HepG2 (cell line): ENCODE results near the gene GPX2. TPM values are rescaled to one million over a fixed set of nuclear protein-coding genes. Genes with fewer than 3 reads are reported as not detected.
A peak's percentile ranks its signal among the peaks of the same experiment; 100 is the strongest.

Source experiments
- ATAC-seq: fragments of 200-7000 bp; cut with Tn5 transposase; 3 replicates; pipeline ENCODE4 v1.9.1; 2020; ENCODE audit warnings: mild to moderate bottlenecking, moderate library complexity
- BruUV-seq: library from RNA; stranded (reverse); fragments of 400-500 nt; replicated peaks from 2 replicates; lab custom pipeline; 2021; lab: Mats Ljungman, UMichigan
- CTCF ChIA-PET: fragments of 300-600 bp; formaldehyde crosslinking; extraction: SDS; loops from one replicate; lab custom pipeline; 2021; ENCODE audit warnings: low total read pairs, inconsistent platforms, low intra/inter-chr PET ratio; lab: Yijun Ruan, JAX
- POLR2A ChIA-PET: fragments of 350-600 bp; sonication (Branson Sonifier 250); formaldehyde crosslinking; loops from one replicate; lab custom pipeline; 2020; ENCODE audit warnings: antibody characterized with exemption, inconsistent platforms; lab: Yijun Ruan, JAX
- DNase-seq: peaks from one replicate; pipeline ENCODE4 v3.0.0-alpha.2; 2015; ENCODE audit warnings: low spot score
- FAIRE-seq: peaks from 3 replicates; lab custom pipeline; 2011; peaks lifted over from hg19 to GRCh38; lab: Jason Lieb, UNC
- H2AFZ ChIP-seq: one replicate; pipeline ENCODE4 v1.6.1; 2011; ENCODE audit warnings: low read length, inconsistent platforms
- H3K27ac ChIP-seq: fragments of 300-600 bp; 3 replicates; pipeline ENCODE4 v1.8.0; 2011; ENCODE audit warnings: mixed run types, mild to moderate bottlenecking, mixed read lengths, low read length, inconsistent platforms; ENCODE audit not compliant: insufficient read depth; ENCODE audit errors: extremely low read length
- H3K27me3 ChIP-seq, 2 experiments: fragments of 200-600 bp in 1 of 2; 2 replicates in 1 of 2; 3 replicates in 1 of 2; pipeline versions ENCODE4 v1.6.0 to v1.8.0; 2011; ENCODE audit warnings: low read length in 2 of 2, mild to moderate bottlenecking in 2 of 2, moderate library complexity in 2 of 2, inconsistent platforms in 1 of 2; ENCODE audit not compliant: insufficient read depth in 2 of 2, control insufficient read depth in 1 of 2
- H3K36me3 ChIP-seq, 2 experiments: fragments of 200-600 bp in 1 of 2; replicated peaks in 1 of 2; 2 replicates in 1 of 2; 3 replicates in 1 of 2; pipeline versions ENCODE4 v1.5.1 to v1.8.0; 2011; ENCODE audit warnings: low read length in 2 of 2, inconsistent platforms in 1 of 2; ENCODE audit not compliant: insufficient read depth in 2 of 2, control insufficient read depth in 1 of 2
- H3K4me1 ChIP-seq: 2 replicates; pipeline ENCODE4 v1.5.1; 2012; ENCODE audit warnings: low read length, inconsistent platforms; ENCODE audit not compliant: insufficient read depth
- H3K4me2 ChIP-seq: 2 replicates; pipeline ENCODE4 v1.6.0; 2011; ENCODE audit warnings: low read depth, low read length, inconsistent platforms
- H3K4me3 ChIP-seq, 3 experiments: fragments of 200-600 bp in 1 of 3; sonication (generic), shearing (Covaris generic) in 1 of 3; replicated peaks in 1 of 3; 2 replicates each; pipeline ENCODE4 v1.5.1; 2011 to 2016; ENCODE audit warnings: low read length in 3 of 3, inconsistent platforms in 2 of 3, low read depth in 2 of 3, mild to moderate bottlenecking in 2 of 3, control low read depth in 1 of 3, mixed read lengths in 1 of 3; ENCODE audit not compliant: insufficient read depth in 1 of 3
- H3K79me2 ChIP-seq: one replicate; pipeline ENCODE4 v1.6.1; 2011; ENCODE audit warnings: low read length, inconsistent platforms; ENCODE audit not compliant: insufficient read depth
- H3K9ac ChIP-seq: 2 replicates; pipeline ENCODE4 v1.6.0; 2011; ENCODE audit warnings: mild to moderate bottlenecking, low read depth, low read length, inconsistent platforms; ENCODE audit not compliant: insufficient read depth
- H3K9me3 ChIP-seq: 2 replicates; pipeline ENCODE4 v1.5.1; 2012; ENCODE audit warnings: mild to moderate bottlenecking, low read length
- H4K20me1 ChIP-seq: 2 replicates; pipeline ENCODE4 v1.6.0; 2011; ENCODE audit warnings: inconsistent platforms, mild to moderate bottlenecking, low read length, moderate library complexity; ENCODE audit not compliant: insufficient read depth
- FOSL1 ChIP-seq: sonication (generic); formaldehyde crosslinking; IDR thresholded peaks from 2 replicates; pipeline ENCODE4 v1.9.0; 2021; ENCODE audit warnings: missing genetic modification reagents, borderline replicate concordance
- HNF4A ChIP-seq: sonication (generic); formaldehyde crosslinking; IDR thresholded peaks from 2 replicates; pipeline ENCODE4 v1.4.0; 2020; ENCODE audit warnings: missing genetic modification reagents
- KDM5A ChIP-seq: fragments of 200-600 bp; sonication (generic); IDR thresholded peaks from 2 replicates; pipeline ENCODE4 v1.7.0; 2018; ENCODE audit warnings: antibody characterized with exemption, mild to moderate bottlenecking, low read length, borderline replicate concordance
- PRPF4 ChIP-seq: fragments of 200-400 bp; formaldehyde crosslinking; IDR thresholded peaks from 2 replicates; pipeline ENCODE4 v1.6.1; 2016; ENCODE audit warnings: low read length, low read depth; ENCODE audit not compliant: poor library complexity, severe bottlenecking
- SOX5 ChIP-seq: IDR thresholded peaks from 2 replicates; pipeline ENCODE4 v1.6.1; 2016; ENCODE audit warnings: borderline replicate concordance
- SSRP1 ChIP-seq: IDR thresholded peaks from 2 replicates; pipeline ENCODE4 v1.6.1; 2016; ENCODE audit warnings: control low read depth
- TOE1 ChIP-seq: sonication (generic); formaldehyde crosslinking; IDR thresholded peaks from 2 replicates; pipeline ENCODE4 v1.4.0; 2020; ENCODE audit warnings: mild to moderate bottlenecking, missing genetic modification reagents
- ZFP41 ChIP-seq: sonication (generic); formaldehyde crosslinking; IDR thresholded peaks from 2 replicates; pipeline ENCODE4 v1.4.0; 2020; ENCODE audit warnings: mild to moderate bottlenecking, missing genetic modification reagents, borderline replicate concordance
- ZNF121 ChIP-seq: sonication (generic); formaldehyde crosslinking; IDR thresholded peaks from 2 replicates; pipeline ENCODE4 v1.5.0; 2020; ENCODE audit warnings: mild to moderate bottlenecking, missing genetic modification reagents
- ZNF547 ChIP-seq: sonication (generic); formaldehyde crosslinking; IDR thresholded peaks from 2 replicates; pipeline ENCODE4 v1.5.1; 2020; ENCODE audit warnings: mild to moderate bottlenecking, missing genetic modification reagents
- ZNF782 ChIP-seq: sonication (generic); formaldehyde crosslinking; IDR thresholded peaks from 2 replicates; pipeline ENCODE4 v1.4.0; 2020; ENCODE audit warnings: missing genetic modification reagents, mild to moderate bottlenecking, borderline replicate concordance
- WGBS: methylation state at CpG from one replicate; pipeline ENCODE4 v1.1.6; 2017; ENCODE audit warnings: low lambda C conversion rate; 5-methylcytosine and 5-hydroxymethylcytosine counted together
- in situ Hi-C: cut with HindIII; loops from 2 replicates; pipeline ENCODE4 v1.10.0; 2017; ENCODE audit warnings: low pct_unique_long_range_greater_than_20kb; ENCODE audit not compliant: extremely low pct_ligation_motif_present
- intact Hi-C: fragments of 100-400 bp; cut with micrococcal nuclease; formaldehyde crosslinking; loops from one replicate; pipeline ENCODE4 v1.10.0; 2022; ENCODE audit not compliant: unreplicated experiment
- polyA plus RNA-seq, 8 experiments: library from polyadenylated mRNA; depleted of rRNA in 3 of 8; stranded (reverse) in 7 of 8; unstranded in 1 of 8; fragments of >200 nt; fragmentation: Illumina TruSeq in 4 of 8; extraction: Trizol in 4 of 8; gene quantifications; 2 replicates each; pipeline versions ENCODE4 v1.2.1 to v1.2.3, GENCODE V29; 2011 to 2016; ENCODE audit warnings: low read depth in 4 of 8, missing spikeins in 1 of 8, mixed read lengths in 1 of 8; ENCODE audit not compliant: insufficient read depth in 1 of 8
- total RNA-seq, 5 experiments: library from RNA; depleted of rRNA; stranded (reverse); fragments of >200 nt; fragmentation: Illumina TruSeq; extraction: Trizol; gene quantifications; 2 replicates each; pipeline ENCODE4 v1.2.3, GENCODE V29; 2016; ENCODE audit warnings: low read depth in 1 of 5
- TF ChIP-seq, protein P1 (sequence below): sonication (generic); formaldehyde crosslinking; IDR thresholded peaks from 2 replicates; pipeline ENCODE4 v1.5.1; 2020; ENCODE audit warnings: missing genetic modification reagents, mild to moderate bottlenecking, borderline replicate concordance
- TF ChIP-seq, protein P2 (sequence below): sonication (generic); formaldehyde crosslinking; IDR thresholded peaks from 2 replicates; pipeline ENCODE4 v1.4.0; 2020; ENCODE audit warnings: missing genetic modification reagents
- TF ChIP-seq, protein P3 (sequence below): sonication (generic); formaldehyde crosslinking; IDR thresholded peaks from 2 replicates; pipeline ENCODE4 v1.5.1; 2020; ENCODE audit warnings: mild to moderate bottlenecking, missing genetic modification reagents, moderate library complexity
- TF ChIP-seq, protein P4 (sequence below): sonication (generic); formaldehyde crosslinking; IDR thresholded peaks from 2 replicates; pipeline ENCODE4 v1.4.0; 2020; ENCODE audit warnings: mild to moderate bottlenecking, missing genetic modification reagents
- TF ChIP-seq, protein P5 (sequence below): sonication (generic); formaldehyde crosslinking; IDR thresholded peaks from 2 replicates; pipeline ENCODE4 v1.5.0; 2020; ENCODE audit warnings: missing genetic modification reagents

Gene GPX2
- total and polyA plus RNA-seq, 2 of the 13 experiments (the other 11 are each of a cell fraction or from before 2014, with no cell fraction given) = 526 to 674 TPM

DNA sequence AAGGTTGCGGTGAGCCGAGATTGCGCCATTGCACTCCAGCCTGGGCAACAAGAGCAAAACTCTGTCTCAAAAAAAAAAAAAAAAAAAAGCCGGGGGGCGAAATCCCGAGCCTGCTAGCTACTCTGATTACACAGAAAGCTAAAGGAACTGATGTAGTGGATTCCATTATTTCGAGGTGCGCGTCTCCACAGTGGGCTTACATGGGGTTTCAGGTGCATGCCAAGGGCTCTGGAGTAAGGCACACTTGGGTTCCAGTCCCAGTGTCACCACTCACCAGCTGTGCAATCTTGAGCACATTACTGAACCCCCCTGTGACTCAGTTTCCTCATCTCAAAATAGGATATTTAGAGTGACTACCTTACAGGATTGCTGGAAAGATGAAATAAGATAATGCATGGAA, 31.3 kb upstream of the GPX2 start (continued):
- TF ChIP-seq, protein P1, sequence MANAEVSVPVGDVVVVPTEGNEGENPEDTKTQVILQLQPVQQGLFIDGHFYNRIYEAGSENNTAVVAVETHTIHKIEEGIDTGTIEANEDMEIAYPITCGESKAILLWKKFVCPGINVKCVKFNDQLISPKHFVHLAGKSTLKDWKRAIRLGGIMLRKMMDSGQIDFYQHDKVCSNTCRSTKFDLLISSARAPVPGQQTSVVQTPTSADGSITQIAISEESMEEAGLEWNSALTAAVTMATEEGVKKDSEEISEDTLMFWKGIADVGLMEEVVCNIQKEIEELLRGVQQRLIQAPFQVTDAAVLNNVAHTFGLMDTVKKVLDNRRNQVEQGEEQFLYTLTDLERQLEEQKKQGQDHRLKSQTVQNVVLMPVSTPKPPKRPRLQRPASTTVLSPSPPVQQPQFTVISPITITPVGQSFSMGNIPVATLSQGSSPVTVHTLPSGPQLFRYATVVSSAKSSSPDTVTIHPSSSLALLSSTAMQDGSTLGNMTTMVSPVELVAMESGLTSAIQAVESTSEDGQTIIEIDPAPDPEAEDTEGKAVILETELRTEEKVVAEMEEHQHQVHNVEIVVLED = no peak
- TF ChIP-seq, protein P2, sequence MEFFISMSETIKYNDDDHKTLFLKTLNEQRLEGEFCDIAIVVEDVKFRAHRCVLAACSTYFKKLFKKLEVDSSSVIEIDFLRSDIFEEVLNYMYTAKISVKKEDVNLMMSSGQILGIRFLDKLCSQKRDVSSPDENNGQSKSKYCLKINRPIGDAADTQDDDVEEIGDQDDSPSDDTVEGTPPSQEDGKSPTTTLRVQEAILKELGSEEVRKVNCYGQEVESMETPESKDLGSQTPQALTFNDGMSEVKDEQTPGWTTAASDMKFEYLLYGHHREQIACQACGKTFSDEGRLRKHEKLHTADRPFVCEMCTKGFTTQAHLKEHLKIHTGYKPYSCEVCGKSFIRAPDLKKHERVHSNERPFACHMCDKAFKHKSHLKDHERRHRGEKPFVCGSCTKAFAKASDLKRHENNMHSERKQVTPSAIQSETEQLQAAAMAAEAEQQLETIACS = no peak
- TF ChIP-seq, protein P3, sequence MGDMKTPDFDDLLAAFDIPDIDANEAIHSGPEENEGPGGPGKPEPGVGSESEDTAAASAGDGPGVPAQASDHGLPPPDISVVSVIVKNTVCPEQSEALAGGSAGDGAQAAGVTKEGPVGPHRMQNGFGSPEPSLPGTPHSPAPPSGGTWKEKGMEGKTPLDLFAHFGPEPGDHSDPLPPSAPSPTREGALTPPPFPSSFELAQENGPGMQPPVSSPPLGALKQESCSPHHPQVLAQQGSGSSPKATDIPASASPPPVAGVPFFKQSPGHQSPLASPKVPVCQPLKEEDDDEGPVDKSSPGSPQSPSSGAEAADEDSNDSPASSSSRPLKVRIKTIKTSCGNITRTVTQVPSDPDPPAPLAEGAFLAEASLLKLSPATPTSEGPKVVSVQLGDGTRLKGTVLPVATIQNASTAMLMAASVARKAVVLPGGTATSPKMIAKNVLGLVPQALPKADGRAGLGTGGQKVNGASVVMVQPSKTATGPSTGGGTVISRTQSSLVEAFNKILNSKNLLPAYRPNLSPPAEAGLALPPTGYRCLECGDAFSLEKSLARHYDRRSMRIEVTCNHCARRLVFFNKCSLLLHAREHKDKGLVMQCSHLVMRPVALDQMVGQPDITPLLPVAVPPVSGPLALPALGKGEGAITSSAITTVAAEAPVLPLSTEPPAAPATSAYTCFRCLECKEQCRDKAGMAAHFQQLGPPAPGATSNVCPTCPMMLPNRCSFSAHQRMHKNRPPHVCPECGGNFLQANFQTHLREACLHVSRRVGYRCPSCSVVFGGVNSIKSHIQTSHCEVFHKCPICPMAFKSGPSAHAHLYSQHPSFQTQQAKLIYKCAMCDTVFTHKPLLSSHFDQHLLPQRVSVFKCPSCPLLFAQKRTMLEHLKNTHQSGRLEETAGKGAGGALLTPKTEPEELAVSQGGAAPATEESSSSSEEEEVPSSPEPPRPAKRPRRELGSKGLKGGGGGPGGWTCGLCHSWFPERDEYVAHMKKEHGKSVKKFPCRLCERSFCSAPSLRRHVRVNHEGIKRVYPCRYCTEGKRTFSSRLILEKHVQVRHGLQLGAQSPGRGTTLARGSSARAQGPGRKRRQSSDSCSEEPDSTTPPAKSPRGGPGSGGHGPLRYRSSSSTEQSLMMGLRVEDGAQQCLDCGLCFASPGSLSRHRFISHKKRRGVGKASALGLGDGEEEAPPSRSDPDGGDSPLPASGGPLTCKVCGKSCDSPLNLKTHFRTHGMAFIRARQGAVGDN (CRISPR knock-in tag) = no peak
- TF ChIP-seq, all 625 proteins: peak for 0

DNA sequence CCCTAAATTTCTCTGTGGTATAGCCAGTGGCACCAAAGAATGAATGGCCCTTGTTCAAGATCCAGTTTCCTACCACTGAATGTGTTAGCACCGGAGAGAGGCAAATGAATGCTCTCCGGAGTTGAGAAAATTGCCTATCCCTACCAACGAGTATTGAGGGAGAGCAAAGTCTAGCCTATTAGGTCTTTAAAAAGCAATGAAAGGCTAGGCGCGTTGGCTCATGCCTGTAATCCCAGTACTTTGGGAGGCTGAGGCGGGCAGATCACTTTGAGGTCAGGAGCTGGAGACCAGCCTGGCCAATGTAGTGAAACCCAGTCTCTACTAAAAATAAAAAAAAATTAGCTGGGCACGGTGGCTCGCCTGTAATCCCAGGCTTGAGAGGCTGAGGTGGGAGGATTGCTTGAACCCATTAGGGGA, 30.5 kb upstream of the GPX2 start:
- 4% methylated on average over 8 of the region's 8 CpGs for WGBS
- Histone ChIP-seq H4K20me1 (no peaks in the 10 kb centered on the region), H3K4me2 (peak overlapping the region; percentile 94), H3K4me3 (peak overlapping the region; percentile 71 to 81 (median 79)), H3K36me3 (no peaks in the 10 kb centered on the region), H3K27ac (no peak overlapping the region), H3K27me3 (no peaks in the 10 kb centered on the region; a peak in 1 of 5 replicates), H2AFZ (no peak overlapping the region), H3K9ac (no peak overlapping the region), H3K79me2 (no peaks in the 10 kb centered on the region), H3K4me1 (peaks cover 39% of the 10 kb centered on the region), H3K9me3 (no peaks in the 10 kb centered on the region)
- in situ Hi-C loops = no loop called here
- ChIA-PET CTCF (no interaction called here), POLR2A (interaction anchor here (0.6 to 2.6 kb wide), 4 partner anchors 25 to 130 kb away, joined by 3 to 11 read pairs (median 4); partner anchors contain the start of gene GPX2)
- intact Hi-C loops = no loop called here
- FAIRE-seq = peak; percentile 60
- ATAC-seq = peak; percentile 65
- DNase-seq = peak; percentile 38
- BruUV-seq = no TSS peak
- TF ChIP-seq TOE1 (CRISPR knock-in tag) (no peak), FOSL1 (CRISPR knock-in tag) (no peak), ZFP41 (no peak), KDM5A (no peak), ZNF121 (CRISPR knock-in tag) (peak; percentile 75), HNF4A (CRISPR knock-in tag) (peak; percentile 50; the same call in 1 of the 2 replicates), ZNF782 (CRISPR knock-in tag) (0 out of 2 replicates have a peak, but pooled peaks have one; percentile 39), ZNF547 (no peak), SOX5 (CRISPR knock-in tag) (no peak), SSRP1 (no peak), PRPF4 (no peak)
- TF ChIP-seq, protein P4, sequence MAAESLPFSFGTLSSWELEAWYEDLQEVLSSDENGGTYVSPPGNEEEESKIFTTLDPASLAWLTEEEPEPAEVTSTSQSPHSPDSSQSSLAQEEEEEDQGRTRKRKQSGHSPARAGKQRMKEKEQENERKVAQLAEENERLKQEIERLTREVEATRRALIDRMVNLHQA = no peak
- TF ChIP-seq, protein P5, sequence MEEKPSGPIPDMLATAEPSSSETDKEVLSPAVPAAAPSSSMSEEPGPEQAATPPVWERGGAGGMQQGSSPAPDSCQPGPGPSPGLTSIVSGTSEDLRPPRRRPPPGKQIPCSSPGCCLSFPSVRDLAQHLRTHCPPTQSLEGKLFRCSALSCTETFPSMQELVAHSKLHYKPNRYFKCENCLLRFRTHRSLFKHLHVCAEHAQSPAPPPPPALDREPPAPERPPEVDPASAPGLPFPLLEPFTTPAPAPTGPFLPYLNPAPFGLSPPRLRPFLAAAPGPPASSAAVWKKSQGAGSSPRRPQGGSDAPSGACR (CRISPR knock-in tag) = no peak
